GM18526 (cell line): ENCODE results near the gene CAMTA1.

Experiments
- POLR2A ChIP-seq: IDR thresholded peaks from 3 replicates; pipeline ENCODE4 v1.6.1; 2011; ENCODE audit not compliant: insufficient read length; ENCODE audit errors: extremely low read depth

CAMTA1 gene

GRCh38 chr1:7406641-7407543 is 621.6 kb downstream of the CAMTA1 start:
- TF ChIP-seq POLR2A: no peak

GRCh38 chr1:7407544-7407895 is 622.3 kb downstream of the CAMTA1 start:
- TF ChIP-seq POLR2A: no peak

GRCh38 chr1:7407980-7408770 is 622.9 kb downstream of the CAMTA1 start:
- TF ChIP-seq POLR2A: no peak

- TF ChIP-seq POLR2A: no peak
Observed at GRCh38 chr1:7408771-7409150, 623.5 kb downstream of the CAMTA1 start.

GRCh38 chr1:7409278-7409677 is 624.0 kb downstream of the CAMTA1 start:
- no peak for TF ChIP-seq POLR2A

GRCh38 chr1:7410156-7410555 is 624.9 kb downstream of the CAMTA1 start:
- TF ChIP-seq POLR2A: no peak

GRCh38 chr1:7418442-7419080 is 633.3 kb downstream of the CAMTA1 start:
- TF ChIP-seq POLR2A: no peak

- no peak for TF ChIP-seq POLR2A
Observed at GRCh38 chr1:7420098-7420445, 634.8 kb downstream of the CAMTA1 start.

GRCh38 chr1:7420470-7421100 is 635.3 kb downstream of the CAMTA1 start:
- no peak for TF ChIP-seq POLR2A

GRCh38 chr1:7421471-7422075 is 636.3 kb downstream of the CAMTA1 start:
- TF ChIP-seq POLR2A: no peak

GRCh38 chr1:7422081-7422480 is 636.8 kb downstream of the CAMTA1 start:
- TF ChIP-seq POLR2A: no peak

- TF ChIP-seq POLR2A: no peak
Observed at GRCh38 chr1:7422561-7422960, 637.3 kb downstream of the CAMTA1 start.

- TF ChIP-seq POLR2A: no peak
Observed at GRCh38 chr1:7422966-7423365, 637.7 kb downstream of the CAMTA1 start.

GRCh38 chr1:7424352-7424890 is 639.2 kb downstream of the CAMTA1 start:
- no peak for TF ChIP-seq POLR2A

- no peak for TF ChIP-seq POLR2A
Observed at GRCh38 chr1:7425229-7425628, 640.0 kb downstream of the CAMTA1 start.

GRCh38 chr1:7425771-7426170 is 640.5 kb downstream of the CAMTA1 start:
- TF ChIP-seq POLR2A: no peak
